Measurements from ENCODE around the gene ABCF1. TPM values are rescaled to one million over a fixed set of nuclear protein-coding genes. Genes with fewer than 3 reads are reported as not detected.

The ABCF1 gene
- total RNA-seq, 2 donors from 2014 or later: 43.6 to 61.3 TPM

DNA sequence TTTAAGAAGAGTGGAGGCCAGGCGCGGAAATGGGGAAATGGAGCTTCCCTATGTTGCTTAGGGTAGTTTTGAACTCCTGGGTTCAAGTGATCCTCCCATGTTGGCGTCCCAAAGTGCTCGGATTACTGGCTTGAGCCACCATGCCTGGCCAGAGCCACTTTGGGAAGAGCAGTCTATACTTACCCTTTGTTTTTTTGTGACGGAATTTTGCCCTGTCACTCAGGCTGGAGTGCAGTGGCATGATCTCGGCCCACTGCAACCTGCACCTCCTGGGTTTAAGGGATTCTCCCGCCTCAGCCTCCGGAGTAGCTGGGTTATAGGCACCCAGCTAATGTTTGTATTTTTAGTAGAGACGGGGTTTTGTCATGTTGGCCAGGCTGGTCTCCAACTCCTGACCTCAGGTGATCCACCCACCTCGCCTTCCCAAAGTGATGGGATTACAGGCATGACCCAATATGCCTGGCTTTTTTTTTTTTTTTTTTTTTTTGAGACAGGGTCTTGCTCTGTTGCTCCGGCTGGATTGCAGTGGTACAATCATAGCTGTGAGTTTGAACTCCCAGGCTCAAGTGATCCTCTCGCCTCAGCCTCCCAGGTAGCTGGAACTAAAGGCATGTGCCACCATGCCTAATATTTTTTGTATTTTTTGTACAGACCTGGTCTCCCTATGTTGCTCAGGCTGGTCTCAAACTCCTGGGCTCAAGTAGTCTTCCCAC, 27.8 kb downstream of the ABCF1 start:
- Histone ChIP-seq H3K27me3 (no peaks in the 10 kb centered on the region), H3K4me3 (no peak overlapping the region), H3K27ac (no peak overlapping the region), H3K9me3 (no peaks in the 10 kb centered on the region), H3K4me1 (no peaks in the 10 kb centered on the region), H3K36me3 (peaks cover 16% of the 10 kb centered on the region), H3K9ac (ENCODE audit: low read depth in 2 of 2, low read length in 2 of 2) (no peak overlapping the region)
- intact Hi-C loops (cut with DNase I): loop anchor here (5.0 kb wide), 1 partner anchor 117 kb away; no protein-coding TSS in a partner anchor
- TF ChIP-seq CTCF (IDR thresholded peaks at IDR 0.05): no peak
- no peak for DNase-seq

DNA sequence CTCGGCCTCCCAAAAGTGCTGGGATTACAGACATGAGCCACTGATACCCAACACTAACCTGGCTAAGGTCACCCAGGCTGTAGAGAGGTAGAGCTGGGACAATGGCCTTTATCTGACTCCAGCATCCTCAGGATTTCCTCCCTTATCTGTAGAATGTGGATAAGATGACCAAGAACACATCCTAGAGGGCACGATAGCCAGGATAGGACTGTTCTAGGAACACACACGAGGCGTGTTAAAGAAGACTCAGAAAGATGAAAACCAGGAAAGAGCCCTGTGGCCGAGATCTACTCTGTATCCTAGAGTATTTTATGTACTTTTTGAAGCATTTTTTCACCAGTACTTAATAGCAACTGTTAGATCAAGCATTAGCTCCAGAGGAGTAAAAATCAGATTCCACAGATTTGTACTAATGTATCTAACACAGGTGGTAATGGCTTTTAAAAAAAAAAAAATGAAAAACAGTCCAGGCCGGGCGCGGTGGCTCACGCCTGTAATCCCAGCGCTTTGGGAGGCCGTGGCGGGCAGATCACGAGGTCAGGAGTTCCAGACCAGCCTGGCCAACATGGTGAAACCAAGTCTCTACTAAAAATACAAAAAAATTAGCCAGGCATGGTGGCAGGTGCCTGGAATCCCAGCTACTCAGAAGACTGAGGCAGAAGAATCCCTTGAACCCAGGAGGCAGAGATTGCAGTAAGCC, 28.5 kb downstream of the ABCF1 start:
- Histone ChIP-seq H3K27me3 (no peaks in the 10 kb centered on the region), H3K27ac (no peak overlapping the region), H3K4me3 (no peak overlapping the region), H3K4me1 (no peaks in the 10 kb centered on the region), H3K9ac (ENCODE audit: low read depth in 2 of 2, low read length in 2 of 2) (no peak overlapping the region), H3K36me3 (peaks cover 23% of the 10 kb centered on the region), H3K9me3 (no peaks in the 10 kb centered on the region)
- DNase-seq: no peak
- TF ChIP-seq CTCF (IDR thresholded peaks at IDR 0.05): no peak
- intact Hi-C loops (cut with DNase I): loop anchor here (5.0 kb wide), 2 partner anchors 52 to 117 kb away; no protein-coding TSS in a partner anchor

GRCh38 chr6:30600451-30600961, 29.3 kb downstream of the ABCF1 start:
- DNase-seq: no peak
- Histone ChIP-seq H3K27me3 (no peaks in the 10 kb centered on the region), H3K27ac (no peak overlapping the region), H3K36me3 (peaks cover 29% of the 10 kb centered on the region), H3K9ac (ENCODE audit: low read depth in 2 of 2, low read length in 2 of 2) (no peak overlapping the region), H3K4me3 (no peak overlapping the region), H3K9me3 (no peaks in the 10 kb centered on the region), H3K4me1 (no peaks in the 10 kb centered on the region)
- TF ChIP-seq CTCF (IDR thresholded peaks at IDR 0.05): no peak
- intact Hi-C loops (cut with DNase I): loop anchor here (5.0 kb wide), 1 partner anchor 53 kb away; no protein-coding TSS in a partner anchor

DNA sequence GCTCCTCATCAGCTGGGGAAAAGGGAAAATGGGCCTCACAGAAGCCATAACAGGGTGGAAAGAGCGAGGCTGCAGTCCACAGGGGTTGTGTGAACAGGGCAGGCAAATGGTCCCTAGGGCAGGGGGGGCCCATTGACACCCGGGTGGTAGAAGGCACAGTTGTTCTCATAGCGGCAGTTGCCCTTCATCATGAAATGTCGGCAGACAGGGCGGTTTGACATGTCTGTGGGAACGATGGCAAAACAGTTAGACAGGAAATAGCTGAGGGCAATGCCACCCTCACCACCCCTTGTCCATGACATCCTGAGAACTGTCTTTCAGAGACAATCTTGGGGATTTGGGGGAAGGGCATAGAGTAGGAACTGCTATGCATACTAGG, 30.2 kb downstream of the ABCF1 start:
- DNase-seq: no peak
- no peak overlapping the region for H3K9ac ChIP-seq (ENCODE audit: low read depth in 2 of 2, low read length in 2 of 2)
- no peaks in the 10 kb centered on the region for H3K27me3 ChIP-seq
- no peak for TF ChIP-seq CTCF (IDR thresholded peaks at IDR 0.05)
- peaks cover 36% of the 10 kb centered on the region for H3K36me3 ChIP-seq
- no peaks in the 10 kb centered on the region for H3K9me3 ChIP-seq
- H3K27ac ChIP-seq: no peak overlapping the region
- intact Hi-C loops (cut with DNase I): loop anchor here (5.0 kb wide), 1 partner anchor 54 kb away; no protein-coding TSS in a partner anchor
- H3K4me3 ChIP-seq: no peak overlapping the region
- no peaks in the 10 kb centered on the region for H3K4me1 ChIP-seq

GRCh38 chr6:30601815-30602641, 30.8 kb downstream of the ABCF1 start:
- H3K27me3 ChIP-seq: no peaks in the 10 kb centered on the region
- TF ChIP-seq CTCF (IDR thresholded peaks at IDR 0.05): no peak
- H3K36me3 ChIP-seq: peaks cover 42% of the 10 kb centered on the region
- no peak overlapping the region for H3K9ac ChIP-seq (ENCODE audit: low read depth in 2 of 2, low read length in 2 of 2)
- H3K4me3 ChIP-seq: no peak overlapping the region
- no peak for DNase-seq
- no peak overlapping the region for H3K27ac ChIP-seq
- intact Hi-C loops (cut with DNase I): loop anchor here (5.0 kb wide), 1 partner anchor 55 kb away; no protein-coding TSS in a partner anchor
- no peaks in the 10 kb centered on the region for H3K9me3 ChIP-seq
- H3K4me1 ChIP-seq: no peaks in the 10 kb centered on the region
